Esophagus squamous epithelium (tissue), 4 donors: ENCODE results near the gene GARIN3.

Experiments used
- POLR2A ChIP-seq, 4 donors: fragments of 450-650 bp; IDR thresholded peaks; one replicate each; pipeline ENCODE4 v1.6.1; 2017; ENCODE audit warnings: antibody characterized with exemption in 4 of 4, mild to moderate bottlenecking in 4 of 4, moderate library complexity in 3 of 4
- TF ChIP-seq, protein P1 (sequence below), 6 experiments: fragments of 450-650 bp in 4 of 6; fragments of 200-600 bp in 2 of 6; sonication (generic) in 2 of 6; IDR thresholded peaks; one replicate each; pipeline ENCODE4 v1.5.1; 2016 to 2019; ENCODE audit warnings: antibody characterized with exemption in 6 of 6, mild to moderate bottlenecking in 4 of 6, moderate library complexity in 4 of 6

DNA sequence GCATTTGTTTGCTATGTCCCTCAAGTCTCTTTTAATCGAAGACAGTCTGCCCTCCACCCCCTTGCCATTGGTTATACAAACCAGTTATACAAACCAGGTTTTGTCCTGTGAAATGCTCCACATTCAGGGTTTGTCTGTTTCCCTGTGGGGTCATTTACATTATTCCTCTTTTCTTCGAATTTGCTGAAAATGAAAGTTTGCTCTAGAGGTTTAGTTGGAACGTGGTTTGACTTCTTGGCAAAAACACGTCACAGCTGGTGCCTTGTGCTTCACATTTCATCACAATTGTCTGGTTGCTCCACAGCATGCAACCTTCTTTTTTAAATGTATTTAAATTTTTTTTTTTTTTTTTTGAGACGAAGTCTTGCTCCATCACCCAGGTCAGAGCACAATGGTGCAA is 53.1 kb downstream of the GARIN3 start:
- TF ChIP-seq, protein P1, sequence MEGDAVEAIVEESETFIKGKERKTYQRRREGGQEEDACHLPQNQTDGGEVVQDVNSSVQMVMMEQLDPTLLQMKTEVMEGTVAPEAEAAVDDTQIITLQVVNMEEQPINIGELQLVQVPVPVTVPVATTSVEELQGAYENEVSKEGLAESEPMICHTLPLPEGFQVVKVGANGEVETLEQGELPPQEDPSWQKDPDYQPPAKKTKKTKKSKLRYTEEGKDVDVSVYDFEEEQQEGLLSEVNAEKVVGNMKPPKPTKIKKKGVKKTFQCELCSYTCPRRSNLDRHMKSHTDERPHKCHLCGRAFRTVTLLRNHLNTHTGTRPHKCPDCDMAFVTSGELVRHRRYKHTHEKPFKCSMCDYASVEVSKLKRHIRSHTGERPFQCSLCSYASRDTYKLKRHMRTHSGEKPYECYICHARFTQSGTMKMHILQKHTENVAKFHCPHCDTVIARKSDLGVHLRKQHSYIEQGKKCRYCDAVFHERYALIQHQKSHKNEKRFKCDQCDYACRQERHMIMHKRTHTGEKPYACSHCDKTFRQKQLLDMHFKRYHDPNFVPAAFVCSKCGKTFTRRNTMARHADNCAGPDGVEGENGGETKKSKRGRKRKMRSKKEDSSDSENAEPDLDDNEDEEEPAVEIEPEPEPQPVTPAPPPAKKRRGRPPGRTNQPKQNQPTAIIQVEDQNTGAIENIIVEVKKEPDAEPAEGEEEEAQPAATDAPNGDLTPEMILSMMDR (IDR thresholded peaks at IDR 0.05) = no peak
- no peak for TF ChIP-seq POLR2A (IDR thresholded peaks at IDR 0.05)
